M059J (cell line): ENCODE data around the gene CLEC16A. TPM values are rescaled to one million over a fixed set of nuclear protein-coding genes. Genes with fewer than 3 reads are reported as not detected.
A peak's percentile ranks its signal among the peaks of the same experiment; 100 is the strongest.
"Not testable (repeated sequence)": the region's sequence is repeated elsewhere in the genome, so short reads cannot be mapped to it uniquely, and the experiment has no call there.

Source experiments
- DNase-seq: peaks from one replicate; pipeline ENCODE4 v3.0.0-alpha.2; 2012; ENCODE audit warnings: low read depth
- total RNA-seq: library from RNA; depleted of rRNA; stranded (reverse); fragments of >200 nt; shearing (Covaris generic); gene quantifications from 2 replicates; pipeline ENCODE4 v1.2.3, GENCODE V29; 2014

CLEC16A gene
- total RNA-seq, 1 experiment from 2014 or later = 15.6 TPM

- DNase-seq = no peak
These were observed 154.4 kb downstream of the CLEC16A start for GRCh38 chr16:11098601-11099390.

GRCh38 chr16:11099672-11100205 lies 155.4 kb downstream of the CLEC16A start:
- DNase-seq = no peak

- DNase-seq = peak; percentile 98
These were observed 155.9 kb downstream of the CLEC16A start for GRCh38 chr16:11100239-11100750.

- no peak for DNase-seq
These were observed 156.9 kb downstream of the CLEC16A start for GRCh38 chr16:11101283-11101682.

GRCh38 chr16:11101695-11102522 lies 157.5 kb downstream of the CLEC16A start:
- DNase-seq = no peak

- no peak for DNase-seq
These were observed 158.1 kb downstream of the CLEC16A start for GRCh38 chr16:11102523-11102898.

- DNase-seq = not testable (repeated sequence)
These were observed 158.9 kb downstream of the CLEC16A start for GRCh38 chr16:11103301-11103700.

GRCh38 chr16:11104168-11105037 lies 160.0 kb downstream of the CLEC16A start:
- no peak for DNase-seq

- peak; percentile 94 for DNase-seq
These were observed 160.9 kb downstream of the CLEC16A start for GRCh38 chr16:11105038-11105903.

- no peak for DNase-seq
These were observed 162.4 kb downstream of the CLEC16A start for GRCh38 chr16:11106726-11107125.

- peak; percentile 84 for DNase-seq
These were observed 163.6 kb downstream of the CLEC16A start for GRCh38 chr16:11107780-11108465.

- DNase-seq = no peak
These were observed 164.1 kb downstream of the CLEC16A start for GRCh38 chr16:11108466-11108805.

GRCh38 chr16:11109566-11109965 lies 165.2 kb downstream of the CLEC16A start:
- peak; percentile 48 for DNase-seq

- peak; percentile 48 for DNase-seq
These were observed 166.8 kb downstream of the CLEC16A start for GRCh38 chr16:11111150-11111549.

- DNase-seq = no peak
These were observed 167.7 kb downstream of the CLEC16A start for GRCh38 chr16:11111856-11112634.

- no peak for DNase-seq
These were observed 168.5 kb downstream of the CLEC16A start for GRCh38 chr16:11112723-11113348.

- no peak for DNase-seq
These were observed 170.2 kb downstream of the CLEC16A start for GRCh38 chr16:11114366-11115164.
